ENCODE results near the gene NLGN1. TPM values are rescaled to one million over a fixed set of nuclear protein-coding genes. Genes with fewer than 3 reads are reported as not detected.
"Not testable (repeated sequence)": the region's sequence is repeated elsewhere in the genome, so short reads cannot be mapped to it uniquely, and the experiment has no call there.

NLGN1 gene
- total and polyA plus RNA-seq, 12 donors, result 0.88 to 19.9 (median 12.6) TPM

- no peak overlapping the region for H3K4me3 ChIP-seq
- DNase-seq (no peak), ATAC-seq (no peak)
- intact Hi-C loops (cut with DNase I), result no loop called here
- H3K9me3 ChIP-seq, result no peaks in the 10 kb centered on the region
- no peaks in the 10 kb centered on the region for H3K36me3 ChIP-seq
- H3K27ac ChIP-seq, result no peak overlapping the region
- H3K27me3 ChIP-seq, result no peaks in the 10 kb centered on the region
- WGBS, 2 donors, result 71 to 75% methylated on average over 2 of the region's 2 CpGs
- H3K4me1 ChIP-seq, result no peaks in the 10 kb centered on the region
- no peak for TF ChIP-seq CTCF (IDR thresholded peaks at IDR 0.05)
Measured at GRCh38 chr3:174229916-174230315, 832.4 kb downstream of the NLGN1 start.

DNA sequence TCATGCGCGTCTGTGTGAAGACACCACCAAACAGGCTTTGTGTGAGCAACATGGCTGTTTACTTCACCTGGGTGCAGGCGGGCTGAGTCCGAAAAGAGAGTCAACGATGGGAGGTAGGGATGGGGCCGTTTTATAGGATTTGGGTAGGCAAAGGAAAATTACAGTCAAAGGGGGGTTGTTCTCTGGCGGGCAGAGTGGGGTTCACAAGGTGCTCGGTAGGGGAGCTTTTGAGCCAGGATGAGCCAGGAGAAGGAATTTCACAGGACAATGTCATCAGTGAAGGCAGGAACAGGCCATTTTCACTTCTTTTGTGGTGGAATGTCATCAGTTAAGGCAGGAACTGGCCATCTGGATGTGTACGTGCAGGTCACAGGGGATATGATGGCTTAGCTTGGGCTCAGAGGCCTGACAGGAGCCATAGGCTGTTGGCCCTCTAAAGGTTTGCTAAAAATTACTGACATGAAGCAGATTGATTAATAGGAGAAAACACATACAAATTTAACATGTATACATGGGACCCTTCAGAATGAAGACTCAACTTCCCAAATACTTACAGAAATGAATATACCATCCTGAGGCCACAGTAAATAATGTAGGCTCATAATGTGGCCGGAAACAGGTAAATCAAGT lies 834.6 kb downstream of the NLGN1 start:
- H3K27ac ChIP-seq; H3K4me3 ChIP-seq; H3K9me3 ChIP-seq; ATAC-seq; H3K27me3 ChIP-seq; intact Hi-C loops (cut with DNase I); H3K4me1 ChIP-seq; H3K36me3 ChIP-seq; DNase-seq: not testable (repeated sequence)
- WGBS, 2 donors, result 81 to 90% methylated on average over 9 to 10 of the region's 10 CpGs

DNA sequence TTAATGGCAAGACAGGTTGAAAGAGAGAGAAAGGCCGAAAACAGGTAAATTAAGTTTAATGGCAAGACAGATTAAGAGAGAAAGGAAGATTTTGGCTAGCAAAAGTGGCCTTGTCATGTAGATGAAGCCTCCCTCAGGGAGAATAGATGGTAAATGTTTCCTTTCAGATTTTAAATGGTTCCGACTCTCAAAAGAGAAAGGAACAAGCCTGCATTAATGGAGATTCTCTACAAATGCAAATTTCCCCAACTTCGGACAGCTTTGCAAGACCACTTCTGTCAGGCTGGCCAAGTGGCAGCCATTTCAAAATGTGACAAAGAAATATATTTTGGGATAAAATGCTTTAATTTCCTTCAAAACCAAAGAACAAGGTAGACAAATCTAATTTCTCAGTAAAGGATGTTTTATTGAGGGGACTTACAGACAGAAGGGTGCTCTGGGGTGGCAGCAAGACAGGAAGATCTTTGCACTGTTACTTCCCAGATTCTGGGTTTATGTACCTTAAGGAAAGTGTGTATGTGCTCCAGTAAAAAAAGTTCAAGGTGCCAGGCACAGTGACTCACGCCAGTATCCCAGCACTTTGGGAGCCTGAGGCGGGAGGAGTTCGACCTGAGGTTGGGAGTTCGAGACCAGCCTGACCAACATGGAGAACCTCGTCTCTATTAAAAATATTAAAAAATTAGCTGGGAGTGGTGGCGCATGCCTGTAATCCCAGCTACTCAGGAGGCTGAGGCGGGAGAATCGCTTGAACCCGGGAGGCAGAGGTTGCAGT lies 835.3 kb downstream of the NLGN1 start:
- Histone ChIP-seq H3K27me3 (no peaks in the 10 kb centered on the region), H3K9me3 (peaks cover 0 to 10% (median 0%) of the 10 kb centered on the region in 11 donors), H3K27ac (no peak overlapping the region), H3K4me1 (no peaks in the 10 kb centered on the region), H3K36me3 (no peaks in the 10 kb centered on the region), H3K4me3 (no peak overlapping the region)
- WGBS, 2 donors, result 85 to 88% methylated on average over 12 of the region's 12 CpGs
- ATAC-seq (no peak), DNase-seq (no peak)
- intact Hi-C loops (cut with DNase I), result no loop called here
- no peak for TF ChIP-seq CTCF (IDR thresholded peaks at IDR 0.05)

GRCh38 chr3:174233511-174233910 lies 836.0 kb downstream of the NLGN1 start:
- TF ChIP-seq CTCF (IDR thresholded peaks at IDR 0.05), result no peak
- Histone ChIP-seq H3K4me1 (no peaks in the 10 kb centered on the region), H3K27ac (no peak overlapping the region), H3K36me3 (no peaks in the 10 kb centered on the region), H3K27me3 (no peaks in the 10 kb centered on the region), H3K9me3 (peaks cover 0 to 10% (median 0%) of the 10 kb centered on the region in 11 donors), H3K4me3 (no peak overlapping the region)
- WGBS, 2 donors, result 88 to 92% methylated on average over 2 of the region's 2 CpGs
- ATAC-seq, result no peak
- no peak for DNase-seq
- intact Hi-C loops (cut with DNase I), result no loop called here

Data from heart right ventricle (tissue), 16 donors.